ENCODE results near the gene HDGFL3.
A peak's percentile ranks its signal among the peaks of the same experiment; 100 is the strongest.

Gene HDGFL3

GRCh38 chr15:83200162-83200561 is 7.5 kb downstream of the HDGFL3 start:
- H3K27ac ChIP-seq (ENCODE audit: extremely low read depth, low read depth, low read length), result no peak overlapping the region
- no peak for TF ChIP-seq ZNF701 (tag by site-specific recombination; IDR thresholded peaks at IDR 0.05)
- no peak for TF ChIP-seq INSM2 (tag by site-specific recombination; IDR thresholded peaks at IDR 0.05)
- no peak for TF ChIP-seq ZIC2 (tag by site-specific recombination; IDR thresholded peaks at IDR 0.05)
- TF ChIP-seq ZBTB8A (tag by site-specific recombination; IDR thresholded peaks at IDR 0.05), result no peak
- peak; percentile 14; the same call in 1 of the 2 replicates for TF ChIP-seq ZNF664 (tag by site-specific recombination; IDR thresholded peaks at IDR 0.05)
- TF ChIP-seq ZNF707 (tag by site-specific recombination; IDR thresholded peaks at IDR 0.05), result no peak
- H3K9me3 ChIP-seq (ENCODE audit: control insufficient read depth, insufficient read depth, low read depth, low read length), result no peaks in the 10 kb centered on the region
- peaks cover 31% of the 10 kb centered on the region for H3K4me1 ChIP-seq (ENCODE audit: control insufficient read depth, insufficient read depth, low read length)
- CTCF ChIA-PET, result interaction anchor here (0.6 to 0.7 kb wide), 2 partner anchors 64 to 93 kb away, joined by 3 read pairs; no protein-coding TSS in a partner anchor
- 0 out of 3 replicates have a peak, but pooled peaks cover 0 to 3% of the 10 kb centered on the region in 2 experiments for H3K36me3 ChIP-seq (ENCODE audit: control insufficient read depth in 2 of 2, insufficient read depth in 1 of 2, low read length in 2 of 2)
- POLR2A ChIA-PET, result no interaction called here
- no peak overlapping the region for H3K4me3 ChIP-seq (ENCODE audit: low read depth, low read length)

- Histone ChIP-seq H3K4me1 (ENCODE audit: control insufficient read depth, insufficient read depth, low read length) (peaks cover 32% of the 10 kb centered on the region), H3K36me3 (ENCODE audit: control insufficient read depth in 2 of 2, insufficient read depth in 1 of 2, low read length in 2 of 2) (0 out of 3 replicates have a peak, but pooled peaks cover 0 to 3% of the 10 kb centered on the region in 2 experiments), H3K9me3 (ENCODE audit: control insufficient read depth, insufficient read depth, low read depth, low read length) (no peaks in the 10 kb centered on the region), H3K27ac (ENCODE audit: extremely low read depth, low read depth, low read length) (no peak overlapping the region), H3K4me3 (ENCODE audit: low read depth, low read length) (no peak overlapping the region)
- CTCF ChIA-PET, result interaction anchor here (0.9 kb wide), 1 partner anchor 155 kb away, joined by 3 read pairs; no protein-coding TSS in a partner anchor
- POLR2A ChIA-PET, result no interaction called here
- TF ChIP-seq ZNF362 (tag by site-specific recombination; IDR thresholded peaks at IDR 0.05) (no peak), ZNF677 (tag by site-specific recombination; IDR thresholded peaks at IDR 0.05) (no peak), ZEB2 (tag by site-specific recombination; IDR thresholded peaks at IDR 0.05) (no peak), ZNF596 (tag by site-specific recombination; IDR thresholded peaks at IDR 0.05) (no peak), KLF7 (tag by site-specific recombination; IDR thresholded peaks at IDR 0.05; ENCODE audit: borderline replicate concordance) (no peak), PRDM6 (tag by site-specific recombination; IDR thresholded peaks at IDR 0.05) (0 out of 2 replicates have a peak, but pooled peaks have one; percentile 16), SETDB1 (IDR thresholded peaks at IDR 0.05; ENCODE audit: insufficient read length, low read length) (no peak), ZNF621 (tag by site-specific recombination; IDR thresholded peaks at IDR 0.05) (no peak), AEBP2 (tag by site-specific recombination; IDR thresholded peaks at IDR 0.05; ENCODE audit: borderline replicate concordance) (no peak), ZNF24 (tag by site-specific recombination; IDR thresholded peaks at IDR 0.05) (no peak), ZNF311 (tag by site-specific recombination; IDR thresholded peaks at IDR 0.05; ENCODE audit: borderline replicate concordance) (no peak), ZNF513 (tag by site-specific recombination; IDR thresholded peaks at IDR 0.05) (no peak), ZSCAN4 (tag by site-specific recombination; IDR thresholded peaks at IDR 0.05) (no peak), ZBTB26 (tag by site-specific recombination; optimal IDR thresholded peaks at IDR 0.05) (no peak), PRDM4 (tag by site-specific recombination; IDR thresholded peaks at IDR 0.05) (0 out of 2 replicates have a peak, but pooled peaks have one; percentile 19)
These were observed 8.3 kb downstream of the HDGFL3 start for GRCh38 chr15:83199288-83199687.
